ENCODE results near the gene ZZZ3. TPM values are rescaled to one million over a fixed set of nuclear protein-coding genes. Genes with fewer than 3 reads are reported as not detected.
"Not testable (repeated sequence)": the region's sequence is repeated elsewhere in the genome, so short reads cannot be mapped to it uniquely, and the experiment has no call there.

The ZZZ3 gene
- polyA plus RNA-seq, 1 of the 3 experiments (the other 2 are of a cell fraction) = 14.2 TPM

GRCh38 chr1:77706321-77706720, 23.9 kb upstream of the ZZZ3 start:
- TF ChIP-seq ZBTB33 (IDR thresholded peaks at IDR 0.05; ENCODE audit: borderline replicate concordance, low read depth) (no peak), RCOR1 (IDR thresholded peaks at IDR 0.05; ENCODE audit: low read length) (no peak), FOXM1 (IDR thresholded peaks at IDR 0.05; ENCODE audit: low read depth) (no peak), YY1 (IDR thresholded peaks at IDR 0.05; ENCODE audit: low read depth) (no peak), SMC3 (IDR thresholded peaks at IDR 0.05; ENCODE audit: low read depth, low read length) (no peak), MEF2A (IDR thresholded peaks at IDR 0.05; ENCODE audit: borderline replicate concordance, low read depth) (no peak), GATA2 (CRISPR knock-in tag; IDR thresholded peaks at IDR 0.05) (no peak), FOXJ3 (CRISPR knock-in tag; IDR thresholded peaks at IDR 0.05) (no peak), JUND (IDR thresholded peaks at IDR 0.05) (no peak)
- no peaks in the 10 kb centered on the region; a peak in 1 of 4 replicates for H3K4me1 ChIP-seq (ENCODE audit: control insufficient read depth in 1 of 2, insufficient read depth in 2 of 2, low read depth in 1 of 2, low read length in 1 of 2)
- H3K4me2 ChIP-seq = no peak overlapping the region
- ChIA-PET CTCF (no interaction called here), POLR2A (no interaction called here)
- H3K9me2 ChIP-seq = no peaks in the 10 kb centered on the region
- WGBS (ENCODE audit: low lambda C conversion rate) = 90% methylated on average over 4 of the region's 4 CpGs
- no peaks in the 10 kb centered on the region for H3K79me2 ChIP-seq (ENCODE audit: insufficient read depth)
- H3K9ac ChIP-seq = no peak overlapping the region
- DNase-seq = no peak
- H3K4me3 ChIP-seq (ENCODE audit: low read depth in 2 of 2, low read length in 1 of 2) = no peak overlapping the region
- no peaks in the 10 kb centered on the region for H3F3A ChIP-seq (replicated peaks; ENCODE audit: insufficient read depth)
- H3K27ac ChIP-seq (ENCODE audit: low read depth in 2 of 2, low read length in 1 of 2) = no peak overlapping the region
- no peaks in the 10 kb centered on the region for H4K20me1 ChIP-seq (ENCODE audit: insufficient read depth)
- no peaks in the 10 kb centered on the region for H3K9me3 ChIP-seq
- no peak overlapping the region for H2AFZ ChIP-seq (ENCODE audit: low read depth)
- peaks cover 43 to 55% of the 10 kb centered on the region in 2 experiments for H3K36me3 ChIP-seq (replicated peaks in 1 of 2; ENCODE audit: control insufficient read depth in 1 of 2, insufficient read depth in 2 of 2, low read length in 1 of 2)
- H3K27me3 ChIP-seq (ENCODE audit: insufficient read depth) = no peaks in the 10 kb centered on the region

DNA sequence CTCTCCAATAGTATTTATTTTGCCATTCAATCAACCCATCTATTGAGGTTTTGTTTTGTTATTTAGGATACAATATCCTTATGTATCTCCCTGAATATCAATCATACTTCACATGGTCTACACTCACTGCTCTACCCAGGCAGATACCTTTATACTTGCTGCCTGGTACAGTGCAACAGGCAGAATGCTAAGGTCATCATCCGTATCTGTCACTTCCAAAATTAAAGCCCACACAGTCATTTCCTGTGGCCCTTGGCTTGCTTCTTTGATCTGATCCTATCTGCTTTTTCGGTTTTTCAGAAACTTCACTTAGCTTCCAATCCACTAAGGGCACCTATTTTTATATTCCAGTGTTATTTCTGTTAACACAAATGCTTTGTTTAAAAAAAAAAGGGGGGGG, 22.3 kb upstream of the ZZZ3 start:
- ChIA-PET CTCF (interaction anchor here (1.0 to 1.1 kb wide), 3 partner anchors 8 to 199 kb away, joined by 3 read pairs; no protein-coding TSS in a partner anchor), POLR2A (interaction anchor here (1.4 kb wide), 1 partner anchor 11 kb away, joined by 3 read pairs; no protein-coding TSS in a partner anchor)
- DNase-seq = no peak
- H3K4me3 ChIP-seq (ENCODE audit: low read depth in 2 of 2, low read length in 1 of 2) = no peak overlapping the region
- no peaks in the 10 kb centered on the region for H3K9me3 ChIP-seq
- no peaks in the 10 kb centered on the region for H3K9me2 ChIP-seq
- H3K27ac ChIP-seq (ENCODE audit: low read depth in 2 of 2, low read length in 1 of 2) = no peak overlapping the region
- H4K20me1 ChIP-seq (ENCODE audit: insufficient read depth) = no peaks in the 10 kb centered on the region
- no peaks in the 10 kb centered on the region for H3K79me2 ChIP-seq (ENCODE audit: insufficient read depth)
- no peaks in the 10 kb centered on the region; a peak in 1 of 4 replicates for H3K4me1 ChIP-seq (ENCODE audit: control insufficient read depth in 1 of 2, insufficient read depth in 2 of 2, low read depth in 1 of 2, low read length in 1 of 2)
- H3F3A ChIP-seq (replicated peaks; ENCODE audit: insufficient read depth) = no peaks in the 10 kb centered on the region
- H3K9ac ChIP-seq = no peak overlapping the region
- H3K36me3 ChIP-seq (replicated peaks in 1 of 2; ENCODE audit: control insufficient read depth in 1 of 2, insufficient read depth in 2 of 2, low read length in 1 of 2) = peaks cover 32 to 55% of the 10 kb centered on the region in 2 experiments
- TF ChIP-seq FOSL2 (IDR thresholded peaks at IDR 0.05; ENCODE audit: borderline replicate concordance, low read depth) (no peak), POLR2AphosphoS5 (IDR thresholded peaks at IDR 0.05; ENCODE audit: low read depth, low read length) (no peak), PBX3 (IDR thresholded peaks at IDR 0.05) (peak; percentile 41)
- no peak overlapping the region for H3K4me2 ChIP-seq
- H2AFZ ChIP-seq (ENCODE audit: low read depth) = no peak overlapping the region
- WGBS (ENCODE audit: low lambda C conversion rate) = 43% methylated on average over 2 of the region's 2 CpGs
- no peaks in the 10 kb centered on the region for H3K27me3 ChIP-seq (ENCODE audit: insufficient read depth)

- H3K79me2 ChIP-seq (ENCODE audit: insufficient read depth); H3K4me2 ChIP-seq; H4K20me1 ChIP-seq (ENCODE audit: insufficient read depth); POLR2A ChIA-PET; DNase-seq; H3K4me3 ChIP-seq (ENCODE audit: low read depth in 2 of 2, low read length in 1 of 2); H3K9me2 ChIP-seq; H3K27ac ChIP-seq (ENCODE audit: low read depth in 2 of 2, low read length in 1 of 2); H3K4me1 ChIP-seq (ENCODE audit: control insufficient read depth in 1 of 2, insufficient read depth in 2 of 2, low read depth in 1 of 2, low read length in 1 of 2); H3K9me3 ChIP-seq; H3K9ac ChIP-seq; H2AFZ ChIP-seq (ENCODE audit: low read depth); H3K27me3 ChIP-seq (ENCODE audit: insufficient read depth): not testable (repeated sequence)
- Histone ChIP-seq H3K36me3 (replicated peaks in 1 of 2; ENCODE audit: control insufficient read depth in 1 of 2, insufficient read depth in 2 of 2, low read length in 1 of 2) (peaks cover 4 to 58% of the 10 kb centered on the region in 2 experiments), H3F3A (replicated peaks; ENCODE audit: insufficient read depth) (peaks cover 10% of the 10 kb centered on the region)
- 92% methylated on average over 1 of the region's 1 CpG for WGBS (ENCODE audit: low lambda C conversion rate)
- CTCF ChIA-PET = interaction anchor here (0.6 kb wide), 1 partner anchor 27 kb away, joined by 3 read pairs; no protein-coding TSS in a partner anchor
These were observed 17.2 kb upstream of the ZZZ3 start for GRCh38 chr1:77699673-77700072.

Measured in SK-N-SH (cell line).